GM23338 (cell line): Measurements from ENCODE around the gene ITCH. TPM values are rescaled to one million over a fixed set of nuclear protein-coding genes. Genes with fewer than 3 reads are reported as not detected.

ENCODE experiments used
- ATAC-seq: fragments of 200-7000 bp; cut with Tn5 transposase; 3 replicates; pipeline ENCODE4 v1.9.1; 2020
- DNase-seq: peaks from one replicate; pipeline ENCODE4 v3.0.0-alpha.2; 2015; ENCODE audit warnings: low spot score
- H2AFZ ChIP-seq: fragments of 200-600 bp; sonication (generic); 2 replicates; pipeline ENCODE4 v1.8.0; 2016; ENCODE audit warnings: antibody characterized with exemption, mild to moderate bottlenecking, moderate library complexity
- H3F3A ChIP-seq: fragments of 200-600 bp; sonication (generic); replicated peaks from 2 replicates; pipeline ENCODE4 v1.8.0; 2017; ENCODE audit warnings: antibody characterized with exemption, mixed run types, low read depth
- H3K27ac ChIP-seq: fragments of 200-600 bp; sonication (generic); 2 replicates; pipeline ENCODE4 v1.6.1; 2016; ENCODE audit warnings: low read depth
- H3K27me3 ChIP-seq: fragments of 200-600 bp; sonication (generic); 2 replicates; pipeline ENCODE4 v1.8.0; 2016; ENCODE audit warnings: mild to moderate bottlenecking, mixed run types, moderate library complexity; ENCODE audit not compliant: insufficient read depth
- H3K36me3 ChIP-seq: fragments of 200-600 bp; sonication (generic); 2 replicates; pipeline ENCODE4 v1.8.0; 2016; ENCODE audit warnings: mild to moderate bottlenecking; ENCODE audit not compliant: insufficient read depth
- H3K4me1 ChIP-seq: fragments of 200-600 bp; sonication (generic); 2 replicates; pipeline ENCODE4 v1.8.0; 2016; ENCODE audit warnings: mild to moderate bottlenecking, moderate library complexity; ENCODE audit not compliant: insufficient read depth
- H3K4me2 ChIP-seq: fragments of 200-600 bp; sonication (generic); 2 replicates; pipeline ENCODE4 v1.7.1; 2017; ENCODE audit warnings: mixed run types
- H3K4me3 ChIP-seq: fragments of 200-600 bp; sonication (generic); 2 replicates; pipeline ENCODE4 v1.6.1; 2016; ENCODE audit warnings: mixed run types
- H3K79me2 ChIP-seq: fragments of 200-600 bp; sonication (generic); replicated peaks from 2 replicates; pipeline ENCODE4 v1.8.0; 2017; ENCODE audit warnings: mild to moderate bottlenecking; ENCODE audit not compliant: insufficient read depth
- H3K9me2 ChIP-seq: fragments of 200-600 bp; sonication (generic); 2 replicates; pipeline ENCODE4 v1.8.0; 2017; ENCODE audit not compliant: insufficient read depth
- H4K20me1 ChIP-seq: fragments of 200-600 bp; sonication (generic); replicated peaks from 2 replicates; pipeline ENCODE4 v1.8.0; 2017; ENCODE audit warnings: mild to moderate bottlenecking; ENCODE audit not compliant: insufficient read depth
- H3K27ac Mint-ChIP-seq: 2 replicates; pipeline ENCODE4 v1.8.0; 2020; ENCODE audit warnings: inconsistent platforms, mild to moderate bottlenecking, moderate library complexity, mixed read lengths
- H3K27me3 Mint-ChIP-seq: 3 replicates; pipeline ENCODE4 v1.8.0; 2022; ENCODE audit warnings: low read depth, mild to moderate bottlenecking, moderate library complexity, mixed read lengths, inconsistent platforms; ENCODE audit not compliant: insufficient read depth, poor library complexity
- H3K36me3 Mint-ChIP-seq: 3 replicates; pipeline ENCODE4 v1.8.0; 2021; ENCODE audit warnings: low read depth, mild to moderate bottlenecking, inconsistent platforms, moderate library complexity, mixed read lengths
- H3K4me1 Mint-ChIP-seq: 3 replicates; pipeline ENCODE4 v1.8.0; 2020; ENCODE audit warnings: mild to moderate bottlenecking, inconsistent platforms, mixed read lengths
- H3K4me3 Mint-ChIP-seq: 3 replicates; pipeline ENCODE4 v1.8.0; 2021; ENCODE audit warnings: moderate library complexity, mild to moderate bottlenecking, inconsistent platforms, mixed read lengths
- H3K9me3 Mint-ChIP-seq: 3 replicates; pipeline ENCODE4 v1.8.0; 2020; ENCODE audit warnings: moderate library complexity, mild to moderate bottlenecking, inconsistent platforms, mixed read lengths
- CREB1 ChIP-seq: fragments of 250-450 bp; sonication (Bioruptor Pico); IDR thresholded peaks from 2 replicates; pipeline ENCODE4 v1.5.0; 2020; ENCODE audit warnings: low read depth, mild to moderate bottlenecking, moderate library complexity
- CTCF ChIP-seq, 2 experiments: fragments of 200-600 bp in 1 of 2; sonication (generic) in 1 of 2; conservative IDR thresholded peaks; 2 replicates each; pipeline versions ENCODE4 v1.5.1 to v1.6.1; 2016 to 2017; ENCODE audit warnings: antibody characterized with exemption in 2 of 2, low read depth in 2 of 2, mild to moderate bottlenecking in 2 of 2, moderate library complexity in 1 of 2
- ETS1 ChIP-seq: IDR thresholded peaks from 2 replicates; pipeline ENCODE4 v1.6.1; 2016; ENCODE audit warnings: antibody characterized with exemption
- EZH2 ChIP-seq: fragments of 200-600 bp; sonication (generic); IDR thresholded peaks from one replicate; pipeline ENCODE4 v1.8.0; 2017; ENCODE audit warnings: antibody characterized with exemption, mild to moderate bottlenecking, low read depth; ENCODE audit not compliant: unreplicated experiment
- EZH2phosphoT487 ChIP-seq: fragments of 200-600 bp; sonication (generic); IDR thresholded peaks from one replicate; pipeline ENCODE4 v1.8.1; 2018; ENCODE audit warnings: antibody characterized with exemption; ENCODE audit not compliant: unreplicated experiment
- JUNB ChIP-seq: IDR thresholded peaks from one replicate; pipeline ENCODE4 v1.6.1; 2016; ENCODE audit warnings: antibody characterized with exemption; ENCODE audit not compliant: unreplicated experiment
- NANOG ChIP-seq: IDR thresholded peaks from 2 replicates; pipeline ENCODE4 v1.6.1; 2016; ENCODE audit warnings: antibody characterized with exemption, borderline replicate concordance
- POLR2AphosphoS5 ChIP-seq: IDR thresholded peaks from 2 replicates; pipeline ENCODE4 v1.6.1; 2016; ENCODE audit warnings: antibody characterized with exemption, low read depth
- REST ChIP-seq: IDR thresholded peaks from one replicate; pipeline ENCODE4 v1.6.1; 2018; ENCODE audit warnings: antibody characterized with exemption; ENCODE audit not compliant: unreplicated experiment
- STAT1 ChIP-seq: IDR thresholded peaks from one replicate; pipeline ENCODE4 v1.6.1; 2016; ENCODE audit warnings: antibody characterized with exemption; ENCODE audit not compliant: unreplicated experiment
- ZNF114 ChIP-seq: fragments of 250-450 bp; sonication (Bioruptor Pico); IDR thresholded peaks from 2 replicates; pipeline ENCODE4 v1.5.0; 2020; ENCODE audit warnings: mild to moderate bottlenecking, moderate library complexity
- ZNF331 ChIP-seq: fragments of 250-450 bp; sonication (Bioruptor Pico); IDR thresholded peaks from 2 replicates; pipeline ENCODE4 v1.5.0; 2020; ENCODE audit warnings: low read depth, mild to moderate bottlenecking, moderate library complexity
- ZNF462 ChIP-seq: fragments of 250-450 bp; sonication (Bioruptor Pico); IDR thresholded peaks from 2 replicates; pipeline ENCODE4 v1.5.0; 2020; ENCODE audit warnings: mild to moderate bottlenecking, moderate library complexity
- polyA plus RNA-seq: library from polyadenylated mRNA; unstranded; fragments of >200 nt; fragmentation: Nextera tagmentation; extraction: Ambion mirVana; gene quantifications from 2 replicates; pipeline ENCODE4 v1.2.1, GENCODE V29; 2016
- total RNA-seq: library from RNA; depleted of rRNA; stranded (reverse); fragments of >200 nt; shearing (Covaris generic); gene quantifications from 2 replicates; pipeline ENCODE4 v1.2.3, GENCODE V29; 2014

Gene ITCH
- total and polyA plus RNA-seq, 2 experiments from 2014 or later = 16.4 to 31.6 TPM

GRCh38 chr20:34507702-34508413 is 144.8 kb downstream of the ITCH start:
- no peaks in the 10 kb centered on the region for H3K9me2 ChIP-seq
- H3K27ac ChIP-seq = no peak overlapping the region; the same call in 1 of the 2 replicates
- no peaks in the 10 kb centered on the region for H3K4me1 ChIP-seq
- Mint-ChIP-seq H3K27ac (no peak overlapping the region), H3K27me3 (no peaks in the 10 kb centered on the region), H3K4me1 (no peaks in the 10 kb centered on the region), H3K9me3 (no peaks in the 10 kb centered on the region), H3K36me3 (peaks cover 38% of the 10 kb centered on the region; the same call in 2 of the 3 replicates), H3K4me3 (no peak overlapping the region)
- H4K20me1 ChIP-seq = no peaks in the 10 kb centered on the region
- no peak for ATAC-seq
- no peaks in the 10 kb centered on the region for H3K27me3 ChIP-seq
- no peak for DNase-seq
- H3K36me3 ChIP-seq = peaks cover 3% of the 10 kb centered on the region; the same call in 1 of the 2 replicates
- no peak overlapping the region for H3K4me3 ChIP-seq
- no peak for TF ChIP-seq EZH2phosphoT487
- TF ChIP-seq STAT1 = no peak
- no peak for TF ChIP-seq POLR2AphosphoS5
- TF ChIP-seq CREB1 (CRISPR knock-in tag) = no peak
- no peak for TF ChIP-seq ZNF331 (CRISPR knock-in tag)
- TF ChIP-seq ZNF114 = no peak
- no peak for TF ChIP-seq ZNF462 (CRISPR knock-in tag)
- TF ChIP-seq CTCF (conservative IDR thresholded peaks at IDR 0.05; ENCODE audit: low read depth in 2 of 2) = no peak
- TF ChIP-seq EZH2 = no peak
- no peak for TF ChIP-seq JUNB
- no peak for TF ChIP-seq NANOG
- TF ChIP-seq ETS1 = no peak
- TF ChIP-seq REST = no peak
- no peaks in the 10 kb centered on the region for H3K79me2 ChIP-seq
- no peak overlapping the region for H3K4me2 ChIP-seq
- H2AFZ ChIP-seq = no peak overlapping the region
- H3F3A ChIP-seq = no peaks in the 10 kb centered on the region
